Activated CD4-positive, alpha-beta memory T cell treated with anti-CD3 and anti-CD28 coated beads, Interleukin-2, amount 10 ng/mL, durations not matched to agents 7 days and 5 days (primary cell): ENCODE data around the gene CSGALNACT2. TPM values are rescaled to one million over a fixed set of nuclear protein-coding genes. Genes with fewer than 3 reads are reported as not detected.

Experiments used
- CTCF ChIA-PET: fragments of 350-600 bp; sonication (Branson Sonifier 250); formaldehyde crosslinking; loops from one replicate; lab custom pipeline; 2021; ENCODE audit warnings: antibody characterized with exemption, inconsistent platforms; lab: Charles Lee
- POLR2A ChIA-PET: fragments of 350-600 bp; sonication (Branson Sonifier 250); formaldehyde crosslinking; loops from one replicate; lab custom pipeline; 2021; ENCODE audit warnings: antibody characterized with exemption; lab: Charles Lee
- DNase-seq: peaks from one replicate; pipeline ENCODE4 v3.0.0-alpha.2; 2020
- H3K27ac Mint-ChIP-seq: one replicate; pipeline ENCODE4 v1.8.0; 2021; ENCODE audit warnings: mild to moderate bottlenecking, mixed read lengths
- H3K27me3 Mint-ChIP-seq: one replicate; pipeline ENCODE4 v1.8.0; 2021; ENCODE audit warnings: mixed read lengths
- H3K36me3 Mint-ChIP-seq: one replicate; pipeline ENCODE4 v1.8.0; 2021; ENCODE audit warnings: low read depth, mixed read lengths
- H3K4me1 Mint-ChIP-seq: one replicate; pipeline ENCODE4 v1.8.0; 2021; ENCODE audit warnings: mixed read lengths
- H3K4me3 Mint-ChIP-seq: one replicate; pipeline ENCODE4 v1.8.0; 2021; ENCODE audit warnings: mild to moderate bottlenecking, mixed read lengths
- H3K9me3 Mint-ChIP-seq: one replicate; pipeline ENCODE4 v1.8.0; 2021; ENCODE audit warnings: mixed read lengths
- total RNA-seq, 2 experiments: library from RNA; stranded (reverse); gene quantifications; one replicate each; pipeline ENCODE4 v1.2.3, GENCODE V29; 2021

CSGALNACT2 gene
- total RNA-seq, 2 experiments from 2014 or later, result 64.8 to 66.2 TPM

DNA sequence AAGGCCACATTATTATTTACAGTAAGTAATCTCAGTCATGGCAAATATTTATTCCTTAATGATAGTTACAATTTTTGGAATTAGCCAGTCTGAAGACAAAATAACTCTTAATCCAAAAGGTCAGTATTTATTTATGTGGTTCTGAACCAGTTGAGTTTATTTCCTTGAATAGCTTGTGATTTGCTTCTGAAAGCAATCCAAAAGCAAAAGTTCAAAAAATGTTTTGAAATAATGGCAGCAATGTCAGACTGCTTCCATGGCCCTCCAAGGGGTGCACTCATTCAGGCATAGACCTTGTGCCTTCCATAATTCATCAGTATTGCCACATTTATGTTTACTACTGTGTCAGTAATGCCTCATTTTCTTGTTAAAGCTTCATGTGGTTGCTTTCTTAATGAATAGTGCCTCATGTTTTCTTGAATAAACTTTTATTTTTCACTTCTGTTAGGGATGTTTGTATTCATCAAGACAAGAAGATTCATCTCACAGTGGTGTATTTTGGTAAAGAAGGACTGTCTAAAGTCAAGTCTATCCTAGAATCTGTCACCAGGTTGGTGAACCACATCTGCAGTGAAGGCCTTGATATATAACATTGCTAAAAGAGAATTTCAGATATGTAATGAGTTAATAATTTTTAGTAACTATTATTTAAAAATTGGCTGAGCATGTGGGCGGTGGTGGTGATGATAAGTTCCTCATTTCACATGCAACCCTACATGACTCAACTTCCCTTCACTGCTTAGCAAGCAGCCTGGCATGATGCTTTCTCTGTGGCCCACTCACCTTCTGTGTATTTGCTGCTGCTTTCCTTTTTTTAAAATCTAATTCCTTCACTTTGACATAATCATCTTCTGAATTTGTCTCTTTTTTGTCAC lies 22.0 kb downstream of the CSGALNACT2 start:
- H3K36me3 Mint-ChIP-seq, result peaks cover 69% of the 10 kb centered on the region
- H3K4me1 Mint-ChIP-seq, result peaks cover 65% of the 10 kb centered on the region
- H3K4me3 Mint-ChIP-seq, result no peak overlapping the region

DNA sequence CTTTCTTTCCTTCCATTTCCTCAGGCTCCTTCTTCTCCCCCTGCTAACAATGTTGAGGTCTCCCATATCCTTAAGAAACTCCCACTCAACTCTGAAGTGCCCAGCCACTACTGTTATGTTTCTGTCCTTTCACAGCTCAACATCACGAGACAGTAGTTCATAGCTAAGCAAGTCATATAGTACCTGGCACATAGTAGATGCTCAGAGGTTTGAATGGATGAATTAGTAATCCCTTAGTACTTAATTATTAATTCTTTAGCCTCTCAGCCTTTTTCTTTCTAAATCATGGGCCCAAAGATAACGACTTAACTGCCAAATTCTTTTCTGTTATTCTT lies 22.6 kb downstream of the CSGALNACT2 start:
- POLR2A ChIA-PET, result interaction anchor here (1.2 to 3.2 kb wide), 5 partner anchors 10 to 40 kb away, joined by 3 to 9 read pairs (median 4); partner anchors contain the start of gene CSGALNACT2
- peaks cover 61% of the 10 kb centered on the region for H3K4me1 Mint-ChIP-seq

More for the DNA sequence above, 22.0 kb downstream of the CSGALNACT2 start:
- H3K9me3 Mint-ChIP-seq, result no peaks in the 10 kb centered on the region
- CTCF ChIA-PET, result interaction anchor here (0.8 to 1.2 kb wide), 2 partner anchors 9 to 41 kb away, joined by 3 to 5 read pairs; no protein-coding TSS in a partner anchor
- no peaks in the 10 kb centered on the region for H3K27me3 Mint-ChIP-seq
- DNase-seq, result no peak
- POLR2A ChIA-PET, result interaction anchor here (1.2 to 3.2 kb wide), 6 partner anchors 11 to 39 kb away, joined by 3 to 9 read pairs (median 4); partner anchors contain the start of gene CSGALNACT2
- H3K27ac Mint-ChIP-seq, result peak overlapping the region; percentile 49

DNA sequence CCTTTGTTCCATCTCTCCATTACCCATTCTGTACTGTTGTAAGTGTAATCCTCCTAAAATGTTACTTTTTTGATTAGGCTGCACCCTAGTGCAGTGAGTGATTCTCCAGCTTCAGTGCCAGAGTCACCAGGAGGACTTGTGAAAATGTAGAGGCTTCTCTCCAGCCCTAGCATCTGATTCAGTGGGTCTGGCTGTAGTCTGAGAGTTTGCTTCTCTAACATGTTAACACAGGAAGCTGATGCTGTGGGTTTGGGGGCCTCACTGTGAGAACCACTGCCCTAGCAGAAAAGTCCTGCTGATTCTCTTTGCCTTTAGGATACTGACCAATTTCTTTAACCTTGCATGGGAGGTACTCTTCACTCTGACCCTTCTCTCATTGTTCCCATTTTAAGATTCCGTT lies 24.4 kb downstream of the CSGALNACT2 start:
- Mint-ChIP-seq H3K9me3 (no peaks in the 10 kb centered on the region), H3K36me3 (peaks cover 54% of the 10 kb centered on the region), H3K27ac (no peak overlapping the region), H3K4me1 (peaks cover 56% of the 10 kb centered on the region), H3K27me3 (no peaks in the 10 kb centered on the region), H3K4me3 (no peak overlapping the region)
- ChIA-PET POLR2A (interaction anchor here (3.2 kb wide), 1 partner anchor 9 kb away, joined by 9 read pairs; no protein-coding TSS in a partner anchor), CTCF (interaction anchor here (1.2 kb wide), 1 partner anchor 10 kb away, joined by 3 read pairs; no protein-coding TSS in a partner anchor)
- DNase-seq, result no peak

More for the DNA sequence above, 22.6 kb downstream of the CSGALNACT2 start:
- no peak for DNase-seq
- Mint-ChIP-seq H3K27me3 (no peaks in the 10 kb centered on the region), H3K36me3 (peaks cover 65% of the 10 kb centered on the region), H3K4me3 (no peak overlapping the region), H3K27ac (peak overlapping the region; percentile 49), H3K9me3 (no peaks in the 10 kb centered on the region)
- CTCF ChIA-PET, result no interaction called here

DNA sequence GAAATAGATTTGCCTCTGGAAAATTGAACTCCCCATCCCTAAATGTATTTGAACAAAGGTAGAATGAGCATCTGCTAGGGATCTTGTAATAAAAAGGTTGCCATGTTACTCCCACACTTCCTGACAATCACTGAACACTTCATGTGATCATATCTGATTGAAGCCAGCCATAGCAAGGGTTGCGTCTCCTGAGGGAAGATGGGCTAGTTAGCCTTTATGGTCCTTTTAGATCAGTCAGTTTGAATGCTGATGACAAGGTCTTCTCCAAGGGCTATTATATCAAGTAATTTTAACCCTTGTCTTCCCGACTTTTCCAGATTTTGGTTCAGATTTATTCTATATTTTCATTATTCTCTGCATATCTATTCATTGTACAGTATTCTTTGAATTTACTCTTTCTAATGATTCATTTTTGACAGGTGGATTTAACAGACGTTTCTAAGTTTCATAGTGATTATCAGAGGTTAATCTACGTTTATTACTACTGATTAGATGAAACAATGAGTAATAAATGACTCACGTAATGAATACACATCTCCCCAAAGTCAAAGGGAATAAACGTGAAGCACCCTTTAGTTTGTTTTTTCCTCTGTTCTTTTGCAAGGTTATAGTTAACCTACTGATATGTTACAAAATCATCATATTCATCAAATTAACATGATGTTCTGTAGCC lies 28.1 kb downstream of the CSGALNACT2 start:
- POLR2A ChIA-PET, result interaction anchor here (2.0 kb wide), 1 partner anchor 28 kb away, joined by 9 read pairs; the partner anchor contains the start of gene CSGALNACT2
- Mint-ChIP-seq H3K4me3 (no peak overlapping the region), H3K36me3 (peaks cover 62% of the 10 kb centered on the region), H3K27me3 (no peaks in the 10 kb centered on the region), H3K9me3 (no peaks in the 10 kb centered on the region), H3K27ac (no peak overlapping the region), H3K4me1 (peaks cover 47% of the 10 kb centered on the region)
- no peak for DNase-seq
- CTCF ChIA-PET, result no interaction called here

DNA sequence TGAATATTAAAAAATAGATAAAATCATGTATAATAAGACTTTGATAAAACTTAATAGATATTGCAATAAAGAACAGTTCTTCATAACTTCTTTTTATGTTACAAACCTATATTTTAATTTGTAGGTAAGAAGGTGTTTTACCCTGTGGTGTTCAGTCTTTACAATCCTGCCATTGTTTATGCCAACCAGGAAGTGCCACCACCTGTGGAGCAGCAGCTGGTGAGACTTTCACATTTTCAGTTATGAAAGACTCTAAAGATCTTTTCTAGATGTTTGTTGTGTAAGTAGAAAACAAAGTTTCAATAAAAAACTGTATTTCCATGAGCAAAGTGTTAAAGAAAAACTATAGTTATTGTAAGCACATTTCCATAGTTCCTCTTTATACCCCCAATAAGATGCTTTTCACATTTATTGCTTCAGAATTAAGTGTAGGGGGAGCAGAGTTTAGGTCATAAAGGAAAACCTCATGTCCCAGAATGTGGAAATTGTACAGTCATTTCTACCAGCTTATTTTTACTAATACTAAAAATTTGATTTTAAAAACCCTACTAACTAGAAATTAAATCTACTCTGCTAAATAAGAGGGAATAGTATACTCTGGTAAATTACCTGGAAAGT lies 28.7 kb downstream of the CSGALNACT2 start:
- Mint-ChIP-seq H3K4me3 (no peak overlapping the region), H3K4me1 (peaks cover 47% of the 10 kb centered on the region), H3K27ac (no peak overlapping the region), H3K27me3 (no peaks in the 10 kb centered on the region), H3K9me3 (no peaks in the 10 kb centered on the region), H3K36me3 (peaks cover 62% of the 10 kb centered on the region)
- ChIA-PET POLR2A (interaction anchor here (2.0 kb wide), 1 partner anchor 29 kb away, joined by 9 read pairs; the partner anchor contains the start of gene CSGALNACT2), CTCF (interaction anchor here (0.7 to 1.4 kb wide), 2 partner anchors 10 to 99 kb away, joined by 3 read pairs; no protein-coding TSS in a partner anchor)
- DNase-seq, result no peak

DNA sequence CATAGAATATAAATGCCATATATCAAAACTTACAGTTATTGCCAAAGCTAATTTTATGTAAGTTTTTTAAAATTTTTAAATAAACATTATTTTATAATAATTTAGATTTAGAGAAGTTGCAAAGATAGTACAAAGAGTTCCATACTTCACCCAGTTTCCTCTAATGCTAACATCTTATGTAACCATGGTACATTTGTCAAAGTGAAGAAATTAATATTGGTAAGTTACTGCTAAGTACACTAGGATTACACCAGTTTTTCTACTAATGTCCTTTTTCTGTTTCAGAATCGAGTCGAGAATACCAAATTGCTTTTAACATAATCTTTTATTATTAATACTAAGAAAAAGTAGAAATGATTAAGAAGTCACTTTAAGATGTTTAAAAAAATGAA lies 29.2 kb downstream of the CSGALNACT2 start:
- no peak overlapping the region for H3K4me3 Mint-ChIP-seq
- ChIA-PET POLR2A (interaction anchor here (2.0 kb wide), 1 partner anchor 30 kb away, joined by 9 read pairs; the partner anchor contains the start of gene CSGALNACT2), CTCF (interaction anchor here (0.7 to 1.4 kb wide), 2 partner anchors 9 to 98 kb away, joined by 3 read pairs; no protein-coding TSS in a partner anchor)
- no peak overlapping the region for H3K27ac Mint-ChIP-seq
- no peaks in the 10 kb centered on the region for H3K27me3 Mint-ChIP-seq
- H3K9me3 Mint-ChIP-seq, result no peaks in the 10 kb centered on the region
- peaks cover 62% of the 10 kb centered on the region for H3K36me3 Mint-ChIP-seq
- no peak for DNase-seq
- H3K4me1 Mint-ChIP-seq, result peaks cover 47% of the 10 kb centered on the region

DNA sequence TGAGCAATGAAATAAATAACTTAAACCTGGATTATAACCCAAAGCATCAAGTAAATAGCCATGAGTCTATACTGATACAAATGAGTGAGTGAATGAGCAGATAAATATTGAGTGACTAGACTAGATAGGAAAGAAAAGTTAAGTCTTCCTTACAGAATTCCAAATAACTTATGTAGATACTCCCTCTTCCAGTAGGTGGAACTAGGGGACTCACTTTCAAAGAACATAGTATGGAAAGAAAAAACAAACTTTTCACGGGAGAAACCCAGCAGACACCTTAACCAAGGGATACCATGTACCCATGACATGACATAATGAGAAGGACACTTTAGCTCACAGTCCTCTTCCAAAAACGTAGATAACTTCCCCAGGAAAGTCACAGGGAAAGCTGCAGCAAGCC lies 32.2 kb downstream of the CSGALNACT2 start:
- Mint-ChIP-seq H3K9me3 (no peaks in the 10 kb centered on the region), H3K27ac (no peak overlapping the region), H3K27me3 (no peaks in the 10 kb centered on the region), H3K4me1 (peaks cover 37% of the 10 kb centered on the region), H3K36me3 (peaks cover 62% of the 10 kb centered on the region), H3K4me3 (no peak overlapping the region)
- DNase-seq, result no peak
- ChIA-PET CTCF (interaction anchor here (1.9 kb wide), 1 partner anchor 32 kb away, joined by 7 read pairs; no protein-coding TSS in a partner anchor), POLR2A (interaction anchor here (1.8 to 4.7 kb wide), 3 partner anchors 8 to 32 kb away, joined by 4 to 40 read pairs (median 9); partner anchors contain the start of gene CSGALNACT2)

DNA sequence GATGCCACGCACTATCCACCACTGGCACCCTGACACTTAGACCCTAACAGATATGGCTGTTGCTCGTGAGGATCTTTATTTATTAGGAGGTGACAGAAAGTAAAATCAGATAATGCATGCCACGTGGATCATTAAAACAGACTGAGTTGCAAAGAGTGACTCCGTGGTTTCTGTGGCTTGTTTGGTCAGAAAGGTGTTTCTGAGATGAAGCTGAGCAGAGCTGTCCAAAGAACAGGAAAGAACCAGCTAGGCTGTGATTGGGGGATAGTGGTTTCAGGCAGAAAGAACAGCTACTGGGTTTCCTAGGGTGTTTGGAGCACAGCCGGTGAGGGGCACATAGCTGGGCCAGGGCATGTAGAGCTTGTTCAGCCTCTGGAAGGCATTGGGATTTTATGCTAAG lies 34.4 kb downstream of the CSGALNACT2 start:
- Mint-ChIP-seq H3K9me3 (no peaks in the 10 kb centered on the region), H3K4me3 (no peak overlapping the region), H3K27me3 (no peaks in the 10 kb centered on the region), H3K36me3 (peaks cover 83% of the 10 kb centered on the region), H3K27ac (no peak overlapping the region), H3K4me1 (peaks cover 30% of the 10 kb centered on the region)
- DNase-seq, result no peak
- ChIA-PET POLR2A (interaction anchor here (1.2 to 4.7 kb wide), 3 partner anchors 10 to 34 kb away, joined by 3 to 40 read pairs (median 9); partner anchors contain the start of gene CSGALNACT2), CTCF (interaction anchor here (1.2 to 2.5 kb wide), 4 partner anchors 9 to 33 kb away, joined by 3 to 11 read pairs (median 4); no protein-coding TSS in a partner anchor)

DNA sequence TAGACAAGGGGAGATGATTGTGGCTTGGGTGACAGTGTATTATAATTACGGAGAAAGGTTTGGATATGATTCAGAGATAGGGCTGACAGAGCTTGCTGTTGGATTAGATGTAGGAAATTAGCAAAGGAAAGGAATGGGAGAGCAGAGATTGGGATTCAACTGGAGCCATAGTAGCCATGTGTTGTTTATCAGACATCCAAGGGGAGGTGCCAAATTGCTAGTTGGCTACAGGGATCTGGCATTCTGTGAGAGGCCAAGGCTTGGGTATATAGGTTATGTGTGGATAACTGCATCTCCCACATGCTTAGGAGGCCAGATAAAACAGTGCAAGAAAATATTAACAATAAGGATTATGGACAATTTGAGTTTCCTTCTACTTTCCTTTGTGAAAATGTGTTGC lies 34.9 kb downstream of the CSGALNACT2 start:
- DNase-seq, result no peak
- Mint-ChIP-seq H3K4me3 (no peak overlapping the region), H3K9me3 (no peaks in the 10 kb centered on the region), H3K4me1 (peaks cover 30% of the 10 kb centered on the region), H3K36me3 (peaks cover 87% of the 10 kb centered on the region), H3K27ac (no peak overlapping the region), H3K27me3 (no peaks in the 10 kb centered on the region)
- POLR2A ChIA-PET, result interaction anchor here (1.2 to 4.7 kb wide), 2 partner anchors 17 to 35 kb away, joined by 3 to 40 read pairs; partner anchors contain the start of gene CSGALNACT2
- CTCF ChIA-PET, result interaction anchor here (1.4 to 2.5 kb wide), 3 partner anchors 19 to 34 kb away, joined by 4 to 11 read pairs (median 5); no protein-coding TSS in a partner anchor

DNA sequence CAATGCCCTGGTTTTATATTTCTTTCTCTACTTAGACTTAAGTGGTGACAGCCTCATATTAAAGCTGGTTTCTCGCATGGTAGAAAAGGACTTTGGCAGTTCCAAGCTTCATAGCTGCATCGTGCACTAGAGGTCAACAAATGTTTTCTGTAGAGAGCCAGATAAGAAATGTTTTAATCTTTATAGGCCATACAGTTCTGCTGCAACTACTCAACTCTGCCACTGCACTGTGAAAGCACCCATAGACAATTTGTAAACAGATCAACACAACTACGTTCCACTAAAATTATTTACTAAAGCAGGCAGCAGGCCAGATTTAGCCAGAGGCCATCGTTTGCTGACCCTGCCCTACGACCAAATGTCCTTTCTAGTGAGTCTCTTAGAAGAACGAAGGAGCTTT lies 36.7 kb downstream of the CSGALNACT2 start:
- ChIA-PET CTCF (interaction anchor here (1.1 to 1.2 kb wide), 2 partner anchors 27 to 30 kb away, joined by 3 read pairs; no protein-coding TSS in a partner anchor), POLR2A (interaction anchor here (0.7 kb wide), 1 partner anchor 37 kb away, joined by 3 read pairs; no protein-coding TSS in a partner anchor)
- Mint-ChIP-seq H3K36me3 (peaks cover 88% of the 10 kb centered on the region), H3K27me3 (no peaks in the 10 kb centered on the region), H3K27ac (no peak overlapping the region), H3K4me1 (peaks cover 30% of the 10 kb centered on the region), H3K4me3 (no peak overlapping the region), H3K9me3 (no peaks in the 10 kb centered on the region)
- DNase-seq, result no peak

DNA sequence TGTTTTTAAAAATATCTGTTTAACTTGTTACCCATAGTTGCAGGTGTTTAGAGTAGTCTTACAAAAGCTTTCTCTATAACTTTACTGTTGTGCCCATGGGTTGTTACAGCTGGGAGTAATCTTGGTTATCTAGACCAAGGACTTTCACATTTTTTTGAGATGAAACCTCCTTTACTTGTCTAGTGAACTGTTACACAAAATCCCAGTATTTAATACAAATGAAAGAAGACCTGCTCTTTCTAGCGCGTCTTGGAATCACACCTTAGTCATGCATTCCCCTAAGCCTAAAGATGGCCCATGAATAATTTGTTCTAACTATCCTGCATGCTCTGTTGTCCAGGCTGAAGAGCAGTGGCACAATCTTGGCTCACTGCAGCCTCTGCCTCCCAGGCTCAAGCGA lies 38.0 kb downstream of the CSGALNACT2 start:
- Mint-ChIP-seq H3K27ac (peak overlapping the region; percentile 24), H3K4me3 (no peak overlapping the region)
- POLR2A ChIA-PET, result no interaction called here

DNA sequence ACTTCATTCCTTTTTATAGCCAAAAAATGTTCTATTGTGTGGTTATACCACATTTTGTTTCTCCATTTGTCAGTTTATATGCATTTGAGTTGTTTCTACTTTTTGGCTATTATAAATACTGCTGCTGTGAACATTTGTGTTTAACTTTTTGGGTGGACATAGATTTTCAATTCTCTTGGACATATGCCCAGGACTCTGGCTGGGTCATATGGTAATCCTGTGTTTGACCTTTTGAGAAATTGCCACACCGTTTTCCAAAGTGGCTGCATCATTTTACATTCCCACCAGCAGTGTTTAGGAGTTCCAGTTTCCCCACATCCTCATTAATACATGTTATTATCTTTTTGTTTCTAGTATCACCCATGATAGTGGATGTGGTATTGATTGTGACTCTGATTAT lies 39.4 kb downstream of the CSGALNACT2 start:
- POLR2A ChIA-PET, result no interaction called here
- CTCF ChIA-PET, result no interaction called here
- no peak for DNase-seq
- Mint-ChIP-seq H3K27me3 (no peaks in the 10 kb centered on the region), H3K36me3 (peaks cover 89% of the 10 kb centered on the region), H3K27ac (no peak overlapping the region), H3K9me3 (no peaks in the 10 kb centered on the region), H3K4me1 (peaks cover 8% of the 10 kb centered on the region), H3K4me3 (no peak overlapping the region)

More for the DNA sequence above, 38.0 kb downstream of the CSGALNACT2 start:
- Mint-ChIP-seq H3K36me3 (peaks cover 91% of the 10 kb centered on the region), H3K9me3 (no peaks in the 10 kb centered on the region), H3K4me1 (peaks cover 20% of the 10 kb centered on the region), H3K27me3 (no peaks in the 10 kb centered on the region)
- CTCF ChIA-PET, result interaction anchor here (0.6 to 1.1 kb wide), 3 partner anchors 9 to 26 kb away, joined by 3 read pairs; no protein-coding TSS in a partner anchor
- no peak for DNase-seq
